Panc1 (cell line): ENCODE results near the gene CNOT1.

Experiments
- POLR2AphosphoS5 ChIP-seq: IDR thresholded peaks from 2 replicates; pipeline ENCODE4 v1.6.1; 2012; ENCODE audit warnings: mild to moderate bottlenecking, low read depth, low read length, moderate library complexity
- TCF7L2 ChIP-seq: IDR thresholded peaks from 2 replicates; pipeline ENCODE4 v1.6.1; 2011; ENCODE audit warnings: mild to moderate bottlenecking, low read depth, low read length, inconsistent platforms
- TF ChIP-seq, protein P1 (sequence below): fragments of 450-650 bp; IDR thresholded peaks from 2 replicates; pipeline ENCODE4 v1.5.1; 2017; ENCODE audit warnings: mild to moderate bottlenecking
- TF ChIP-seq, protein P2 (sequence below), 2 experiments: IDR thresholded peaks; 2 replicates each; pipeline ENCODE4 v1.6.1; 2011 to 2012; ENCODE audit warnings: low read depth in 2 of 2, control low read depth in 1 of 2, low read length in 1 of 2, mild to moderate bottlenecking in 1 of 2, moderate library complexity in 1 of 2; ENCODE audit not compliant: insufficient read depth in 1 of 2

DNA sequence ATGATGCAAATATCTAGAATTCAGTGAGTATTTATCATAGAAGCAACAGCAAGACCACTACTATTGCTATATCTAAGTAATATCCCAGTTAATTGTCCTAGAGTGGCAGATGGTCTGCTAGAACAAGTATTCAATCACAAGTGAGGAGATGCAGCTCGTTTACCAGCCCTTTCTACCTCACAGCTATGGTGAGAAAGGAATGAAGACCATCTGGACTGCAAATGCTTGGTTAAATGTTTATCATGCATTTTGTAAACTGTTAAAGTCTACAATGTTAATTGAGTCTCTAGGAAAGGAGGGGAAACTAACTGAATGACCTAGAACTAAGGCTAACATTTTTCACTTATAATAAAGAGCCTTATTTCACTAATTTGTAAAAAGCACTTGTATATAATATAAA is 52.5 kb downstream of the CNOT1 start:
- TF ChIP-seq, protein P1, sequence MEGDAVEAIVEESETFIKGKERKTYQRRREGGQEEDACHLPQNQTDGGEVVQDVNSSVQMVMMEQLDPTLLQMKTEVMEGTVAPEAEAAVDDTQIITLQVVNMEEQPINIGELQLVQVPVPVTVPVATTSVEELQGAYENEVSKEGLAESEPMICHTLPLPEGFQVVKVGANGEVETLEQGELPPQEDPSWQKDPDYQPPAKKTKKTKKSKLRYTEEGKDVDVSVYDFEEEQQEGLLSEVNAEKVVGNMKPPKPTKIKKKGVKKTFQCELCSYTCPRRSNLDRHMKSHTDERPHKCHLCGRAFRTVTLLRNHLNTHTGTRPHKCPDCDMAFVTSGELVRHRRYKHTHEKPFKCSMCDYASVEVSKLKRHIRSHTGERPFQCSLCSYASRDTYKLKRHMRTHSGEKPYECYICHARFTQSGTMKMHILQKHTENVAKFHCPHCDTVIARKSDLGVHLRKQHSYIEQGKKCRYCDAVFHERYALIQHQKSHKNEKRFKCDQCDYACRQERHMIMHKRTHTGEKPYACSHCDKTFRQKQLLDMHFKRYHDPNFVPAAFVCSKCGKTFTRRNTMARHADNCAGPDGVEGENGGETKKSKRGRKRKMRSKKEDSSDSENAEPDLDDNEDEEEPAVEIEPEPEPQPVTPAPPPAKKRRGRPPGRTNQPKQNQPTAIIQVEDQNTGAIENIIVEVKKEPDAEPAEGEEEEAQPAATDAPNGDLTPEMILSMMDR, result no peak
- TF ChIP-seq, protein P2, sequence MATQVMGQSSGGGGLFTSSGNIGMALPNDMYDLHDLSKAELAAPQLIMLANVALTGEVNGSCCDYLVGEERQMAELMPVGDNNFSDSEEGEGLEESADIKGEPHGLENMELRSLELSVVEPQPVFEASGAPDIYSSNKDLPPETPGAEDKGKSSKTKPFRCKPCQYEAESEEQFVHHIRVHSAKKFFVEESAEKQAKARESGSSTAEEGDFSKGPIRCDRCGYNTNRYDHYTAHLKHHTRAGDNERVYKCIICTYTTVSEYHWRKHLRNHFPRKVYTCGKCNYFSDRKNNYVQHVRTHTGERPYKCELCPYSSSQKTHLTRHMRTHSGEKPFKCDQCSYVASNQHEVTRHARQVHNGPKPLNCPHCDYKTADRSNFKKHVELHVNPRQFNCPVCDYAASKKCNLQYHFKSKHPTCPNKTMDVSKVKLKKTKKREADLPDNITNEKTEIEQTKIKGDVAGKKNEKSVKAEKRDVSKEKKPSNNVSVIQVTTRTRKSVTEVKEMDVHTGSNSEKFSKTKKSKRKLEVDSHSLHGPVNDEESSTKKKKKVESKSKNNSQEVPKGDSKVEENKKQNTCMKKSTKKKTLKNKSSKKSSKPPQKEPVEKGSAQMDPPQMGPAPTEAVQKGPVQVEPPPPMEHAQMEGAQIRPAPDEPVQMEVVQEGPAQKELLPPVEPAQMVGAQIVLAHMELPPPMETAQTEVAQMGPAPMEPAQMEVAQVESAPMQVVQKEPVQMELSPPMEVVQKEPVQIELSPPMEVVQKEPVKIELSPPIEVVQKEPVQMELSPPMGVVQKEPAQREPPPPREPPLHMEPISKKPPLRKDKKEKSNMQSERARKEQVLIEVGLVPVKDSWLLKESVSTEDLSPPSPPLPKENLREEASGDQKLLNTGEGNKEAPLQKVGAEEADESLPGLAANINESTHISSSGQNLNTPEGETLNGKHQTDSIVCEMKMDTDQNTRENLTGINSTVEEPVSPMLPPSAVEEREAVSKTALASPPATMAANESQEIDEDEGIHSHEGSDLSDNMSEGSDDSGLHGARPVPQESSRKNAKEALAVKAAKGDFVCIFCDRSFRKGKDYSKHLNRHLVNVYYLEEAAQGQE (IDR thresholded peaks at IDR 0.05; ENCODE audit: insufficient read depth in 1 of 2, low read depth in 2 of 2, low read length in 1 of 2), result no peak
- no peak for TF ChIP-seq POLR2AphosphoS5
- no peak for TF ChIP-seq TCF7L2
